Fibroblast of the conjunctiva (primary cell): ENCODE measurements around the gene SRRM2.
A peak's percentile ranks its signal among the peaks of the same experiment; 100 is the strongest.

Experiments
- DNase-seq: peaks from one replicate; pipeline ENCODE4 v3.0.0-alpha.2; 2010; ENCODE audit warnings: low read depth

Gene SRRM2

DNA sequence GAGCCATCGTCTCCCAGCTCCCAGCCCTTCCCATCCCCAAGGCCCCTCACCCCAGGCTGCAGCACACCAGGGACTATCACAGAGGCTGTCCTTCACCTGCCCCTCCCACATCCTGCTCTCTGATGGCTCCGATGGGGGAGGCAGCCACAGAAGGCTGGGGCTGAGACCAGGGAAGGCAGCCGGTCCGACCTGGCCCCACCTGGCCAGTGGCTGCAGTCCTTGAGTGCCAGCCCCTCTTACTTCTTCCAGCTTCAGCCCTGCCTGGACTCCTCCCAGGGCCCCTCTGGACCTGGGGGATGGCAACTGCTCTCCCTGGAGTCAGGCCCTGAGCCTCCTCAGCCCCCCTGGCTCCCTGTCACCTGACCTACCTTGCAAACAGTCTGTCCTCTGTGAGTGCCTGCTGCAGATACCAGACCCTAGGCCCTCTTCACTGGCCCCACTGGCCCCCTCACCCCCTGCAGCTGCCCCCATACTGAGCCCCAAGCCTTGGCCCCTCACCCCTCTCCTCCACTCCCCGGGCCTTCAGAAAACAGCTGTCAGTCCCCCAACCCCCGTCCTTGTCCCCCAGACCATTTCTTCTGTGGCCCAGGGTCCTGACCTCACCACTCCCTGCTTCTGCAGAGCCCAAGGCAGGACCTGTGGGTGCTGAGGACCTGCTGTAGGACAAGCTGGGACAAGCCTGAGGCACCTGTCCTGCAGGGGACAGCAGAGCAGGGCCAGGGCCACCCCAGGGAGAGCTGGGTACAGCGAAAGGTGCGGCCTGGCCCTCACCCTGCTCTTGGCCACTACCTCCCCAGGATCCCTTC is 12.6 kb upstream of the SRRM2 start:
- DNase-seq, result no peak

DNA sequence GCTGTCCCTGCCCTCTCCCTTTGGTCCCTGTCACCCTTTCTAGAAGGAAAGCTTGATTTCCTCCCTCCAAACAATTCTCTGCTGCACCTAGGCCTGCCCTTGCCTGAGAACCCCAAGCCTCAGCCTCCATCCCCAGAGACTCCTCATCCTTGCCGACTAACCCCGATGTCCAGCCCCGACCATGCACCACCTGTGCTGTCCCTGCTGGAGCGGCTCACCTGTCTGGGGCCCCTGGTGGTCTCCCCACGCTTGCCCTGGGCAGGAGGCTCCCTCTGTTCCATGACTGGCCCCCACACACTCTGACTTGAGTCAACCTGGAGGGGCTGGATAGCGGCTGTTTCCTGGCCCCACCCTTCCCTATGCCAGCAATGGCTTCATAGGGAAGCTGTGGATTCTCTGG is 12.0 kb upstream of the SRRM2 start:
- DNase-seq, result no peak

DNA sequence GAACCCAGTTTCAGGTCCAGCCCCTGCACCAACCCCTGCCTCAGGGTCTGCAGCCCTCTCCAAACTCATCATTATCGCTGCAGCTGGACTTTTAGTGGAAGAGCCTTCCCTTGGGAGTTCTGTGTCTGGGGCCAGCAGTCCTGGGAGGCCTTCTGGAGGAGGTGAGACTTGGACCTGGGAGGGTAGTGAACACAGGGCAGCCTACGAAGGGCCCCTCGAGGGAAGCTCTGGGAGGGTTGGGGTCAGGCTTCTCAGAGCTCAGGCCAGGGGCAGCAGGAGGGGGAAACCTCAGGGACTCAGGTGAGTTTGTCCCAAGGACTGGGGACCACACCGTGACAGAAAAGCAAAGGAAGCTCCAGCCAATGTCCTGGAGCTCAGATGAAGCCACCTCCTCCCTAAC is 11.3 kb upstream of the SRRM2 start:
- DNase-seq, result no peak

DNA sequence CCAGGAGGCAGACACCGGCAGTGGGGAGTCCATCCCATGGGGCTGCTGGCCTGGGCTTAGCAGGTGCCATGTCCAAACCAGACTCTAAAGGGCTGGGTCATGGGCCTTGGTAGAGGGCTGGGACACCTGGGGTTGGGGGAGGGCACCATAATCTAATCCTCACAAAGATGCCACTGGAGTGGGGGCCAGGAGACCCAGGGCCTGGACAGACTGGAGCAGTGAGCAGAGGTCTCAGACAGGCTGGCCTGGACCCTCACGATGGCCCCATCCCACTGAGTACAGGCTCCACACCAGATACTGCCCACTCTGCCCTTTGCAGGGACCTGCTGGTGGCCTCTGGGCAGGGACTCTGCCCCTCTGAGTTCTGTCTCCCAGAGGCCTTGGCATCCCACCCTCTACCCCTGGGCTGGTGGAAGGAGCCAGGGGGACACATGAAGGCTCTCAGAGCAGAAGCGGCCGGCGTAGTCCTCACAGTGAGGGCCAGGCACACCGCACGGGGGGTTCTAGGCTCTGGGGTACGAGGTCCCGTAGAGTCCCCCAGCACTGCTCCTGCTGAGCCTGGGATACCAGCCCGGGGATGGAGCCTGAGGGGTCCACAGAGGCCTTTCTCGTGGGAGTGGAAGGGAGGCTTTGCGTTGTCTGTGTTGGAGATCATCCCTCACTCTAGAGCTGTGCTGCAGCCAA is 10.0 kb upstream of the SRRM2 start:
- no peak for DNase-seq

DNA sequence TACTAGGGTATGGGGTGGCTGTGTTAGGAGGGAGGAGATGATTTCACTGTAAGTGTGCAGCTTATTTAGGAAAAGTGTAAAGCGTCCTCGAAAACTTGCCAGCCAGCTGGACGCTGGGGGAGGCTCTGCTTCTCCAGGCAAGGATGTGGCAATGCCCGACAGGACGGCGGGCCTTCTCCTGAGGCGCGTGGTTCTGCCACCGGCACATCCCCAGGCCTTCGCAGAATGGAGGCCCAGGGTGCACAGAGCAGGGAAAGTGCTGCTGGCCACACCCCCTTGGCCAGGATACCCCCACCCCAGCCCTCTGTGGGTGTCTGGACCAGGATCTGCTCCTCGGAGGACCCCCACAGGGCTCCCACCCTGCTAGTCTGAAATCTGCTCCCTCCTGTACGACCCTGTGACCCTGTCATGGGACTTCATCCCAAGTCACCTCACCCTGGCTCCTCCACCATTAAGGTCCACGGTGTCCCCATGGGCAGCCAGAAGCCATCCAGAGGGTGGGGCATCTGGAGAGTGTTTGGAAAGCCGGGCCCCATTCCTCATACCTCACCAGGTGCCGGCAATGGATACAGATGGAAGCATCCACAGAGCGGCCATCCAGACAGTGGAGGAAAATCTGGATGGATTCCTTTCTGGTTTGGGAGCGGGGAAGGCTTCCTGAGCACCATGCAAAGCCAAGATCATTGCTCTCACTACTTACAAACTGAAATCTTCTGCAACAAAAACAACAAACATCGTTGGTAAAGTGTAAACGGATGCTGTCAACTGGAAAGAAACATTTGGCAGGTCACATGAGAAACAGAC is 9.2 kb upstream of the SRRM2 start:
- no peak for DNase-seq

DNA sequence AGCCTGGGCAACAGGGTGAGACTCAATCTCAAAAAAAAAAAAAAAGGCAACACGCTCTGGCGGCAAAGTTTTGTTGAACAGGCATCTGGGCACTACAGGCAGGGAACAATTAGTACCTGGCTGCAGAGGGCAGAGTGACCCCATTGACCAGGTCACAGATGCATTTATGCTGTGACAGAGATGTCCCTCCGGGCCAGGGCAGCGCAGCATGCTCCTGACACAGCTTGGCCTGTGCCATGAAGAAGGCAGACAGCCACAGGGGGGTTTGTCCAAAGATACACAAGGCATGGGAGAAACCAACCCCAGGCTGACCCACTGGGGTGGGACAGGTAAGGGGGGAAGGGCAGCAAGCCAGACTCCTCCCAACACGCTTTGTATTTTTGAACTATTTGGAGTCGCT is 7.7 kb upstream of the SRRM2 start:
- no peak for DNase-seq

DNA sequence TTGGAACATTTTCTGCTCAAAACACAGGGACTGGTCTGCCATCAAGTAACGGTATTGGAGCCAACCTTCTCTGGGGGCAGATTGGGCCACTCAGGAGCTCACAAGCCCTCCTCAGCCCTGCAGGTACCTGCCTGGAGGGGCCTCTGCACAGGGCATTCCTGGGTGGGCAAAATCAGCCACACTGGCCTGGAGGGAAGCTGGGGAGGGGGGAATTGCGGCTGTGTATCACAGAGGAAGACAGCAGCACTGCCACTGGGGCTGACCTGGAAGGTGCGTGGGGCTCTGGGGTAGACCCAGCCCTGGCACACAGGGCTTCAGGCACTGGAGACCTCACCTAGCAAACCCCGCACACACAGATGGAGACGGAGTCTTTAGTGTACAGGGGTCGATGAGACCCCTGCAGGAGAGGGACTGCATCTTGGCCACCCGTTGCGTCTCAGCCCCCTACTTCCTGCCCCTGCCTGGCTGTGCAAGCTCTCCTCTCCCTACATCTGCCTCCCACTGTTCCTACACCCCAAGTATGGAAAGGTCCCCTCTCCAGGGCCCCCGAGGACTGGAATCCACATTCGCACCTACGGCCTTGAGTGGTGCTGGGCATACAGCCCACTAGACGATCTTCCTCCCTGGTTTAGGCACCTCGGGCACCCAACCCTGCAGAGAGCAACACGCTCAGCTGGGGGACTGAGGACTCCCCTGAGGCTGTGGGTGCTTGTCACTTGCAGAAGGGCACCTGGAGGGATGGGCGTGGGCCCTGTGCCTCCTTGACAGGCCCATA is 7.1 kb upstream of the SRRM2 start:
- DNase-seq, result no peak

DNA sequence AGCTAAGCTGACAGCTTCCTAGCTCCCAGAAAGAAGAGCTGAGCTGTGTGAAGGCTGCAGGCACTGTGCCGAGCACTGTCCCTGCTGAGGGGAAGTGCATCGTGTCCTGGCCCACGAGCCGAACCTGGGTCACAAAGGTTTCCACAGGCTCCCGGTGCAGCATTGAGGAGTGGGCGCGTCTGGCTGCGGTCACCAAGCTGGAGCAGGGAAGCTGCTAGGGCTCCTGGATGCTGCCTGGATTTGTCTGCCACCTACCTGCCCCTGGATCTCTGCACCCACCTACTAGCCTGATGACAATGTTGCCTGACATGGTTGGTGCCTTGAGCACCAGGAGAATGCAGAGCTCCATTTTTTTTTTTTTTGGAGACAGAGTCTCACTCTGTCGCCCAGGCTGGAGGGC is 6.5 kb upstream of the SRRM2 start:
- no peak for DNase-seq

DNA sequence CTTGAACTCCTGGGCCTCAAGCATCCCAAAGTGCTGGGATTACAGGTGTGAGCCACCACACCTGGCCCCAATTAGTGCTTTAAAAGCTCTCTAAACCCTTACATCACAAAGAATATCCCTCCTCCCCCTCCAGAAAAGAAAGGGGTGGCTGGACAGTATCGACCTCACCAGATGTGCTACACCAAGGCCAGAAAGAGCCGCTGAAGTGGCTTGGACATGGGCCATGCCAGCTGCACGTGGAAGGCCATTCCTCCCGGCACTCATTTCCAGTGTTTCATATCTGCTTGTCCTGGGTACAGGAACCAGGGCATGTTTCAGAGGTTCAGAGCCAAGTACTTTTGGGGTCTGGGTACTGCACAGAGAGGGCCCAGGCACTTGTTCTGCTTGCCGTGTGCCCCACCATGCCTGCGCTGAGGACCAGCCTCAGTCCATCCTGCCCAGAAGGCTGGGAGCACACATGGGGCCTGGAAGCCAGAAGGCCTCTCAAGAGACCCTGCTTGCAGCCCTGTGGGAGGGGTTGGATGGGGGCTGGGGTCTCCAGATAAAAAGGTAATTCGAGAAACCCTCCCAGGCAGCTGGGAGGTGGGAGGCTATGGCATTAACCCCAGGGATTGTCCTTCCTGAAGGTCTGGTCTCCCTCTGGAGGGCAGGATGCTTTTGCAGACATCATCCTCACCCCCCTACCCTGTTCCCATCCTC is 3.5 kb upstream of the SRRM2 start:
- DNase-seq, result no peak

DNA sequence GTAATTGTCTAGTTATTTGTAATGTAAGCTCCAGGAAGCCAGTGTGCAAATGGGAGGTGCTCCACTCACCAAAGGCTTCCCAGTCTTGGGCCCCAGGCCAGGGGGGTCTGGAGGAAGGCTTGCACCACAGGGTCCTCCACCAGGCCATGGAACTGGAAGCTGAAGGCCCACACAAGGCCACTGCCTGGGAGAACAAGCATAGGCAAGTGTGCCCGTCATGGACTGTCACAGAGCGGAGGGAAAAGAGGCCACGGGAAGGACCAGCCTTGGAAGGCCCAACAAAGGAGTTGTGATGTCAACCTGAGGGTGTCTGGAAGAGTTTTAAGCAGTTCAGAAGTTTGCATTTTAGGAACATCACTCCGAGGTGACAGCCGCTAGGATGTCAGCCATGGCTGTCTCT is 3.0 kb upstream of the SRRM2 start:
- DNase-seq, result no peak

DNA sequence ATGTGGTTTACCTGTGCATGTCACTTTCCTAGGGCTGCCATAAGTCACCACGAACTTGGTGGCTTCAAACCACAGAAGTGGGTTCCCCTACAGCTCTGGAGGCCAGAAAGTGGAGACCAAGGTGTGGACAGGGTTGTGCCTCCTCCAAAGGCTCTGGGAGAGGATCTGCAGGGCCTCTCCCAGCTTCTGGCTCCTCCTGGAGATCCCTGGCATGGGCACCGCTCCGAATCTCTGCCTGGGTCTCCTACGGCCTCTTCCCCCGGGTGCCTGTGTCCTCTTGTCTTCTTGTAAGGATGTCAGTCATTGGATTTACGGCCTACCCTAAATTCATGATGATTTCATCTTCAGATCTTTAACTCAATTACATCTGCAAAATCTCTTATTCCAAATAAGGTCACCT is 2.5 kb upstream of the SRRM2 start:
- DNase-seq, result no peak

DNA sequence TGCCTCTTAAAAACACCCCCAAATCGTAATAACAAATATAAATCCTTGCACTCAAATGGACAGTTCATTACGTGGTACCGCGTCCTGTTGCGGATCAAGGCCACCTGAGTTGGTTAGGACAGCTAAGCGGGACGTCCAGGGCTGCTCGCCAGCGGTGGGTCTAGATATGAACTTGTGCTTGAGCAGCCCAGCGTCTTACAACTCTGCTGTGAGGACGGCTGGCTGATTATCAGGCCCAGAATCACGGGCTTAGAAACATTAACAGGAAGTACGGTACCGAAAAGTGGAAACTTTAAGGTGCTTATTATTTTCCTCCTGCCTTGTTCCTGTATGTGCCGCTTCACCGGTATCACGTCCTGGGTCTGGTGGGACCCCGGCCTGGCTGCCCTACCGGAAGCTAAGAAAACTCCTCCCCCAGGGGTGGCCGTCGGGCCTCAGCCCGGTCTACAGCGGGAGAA is 832 bp upstream of the SRRM2 start:
- DNase-seq, result no peak

DNA sequence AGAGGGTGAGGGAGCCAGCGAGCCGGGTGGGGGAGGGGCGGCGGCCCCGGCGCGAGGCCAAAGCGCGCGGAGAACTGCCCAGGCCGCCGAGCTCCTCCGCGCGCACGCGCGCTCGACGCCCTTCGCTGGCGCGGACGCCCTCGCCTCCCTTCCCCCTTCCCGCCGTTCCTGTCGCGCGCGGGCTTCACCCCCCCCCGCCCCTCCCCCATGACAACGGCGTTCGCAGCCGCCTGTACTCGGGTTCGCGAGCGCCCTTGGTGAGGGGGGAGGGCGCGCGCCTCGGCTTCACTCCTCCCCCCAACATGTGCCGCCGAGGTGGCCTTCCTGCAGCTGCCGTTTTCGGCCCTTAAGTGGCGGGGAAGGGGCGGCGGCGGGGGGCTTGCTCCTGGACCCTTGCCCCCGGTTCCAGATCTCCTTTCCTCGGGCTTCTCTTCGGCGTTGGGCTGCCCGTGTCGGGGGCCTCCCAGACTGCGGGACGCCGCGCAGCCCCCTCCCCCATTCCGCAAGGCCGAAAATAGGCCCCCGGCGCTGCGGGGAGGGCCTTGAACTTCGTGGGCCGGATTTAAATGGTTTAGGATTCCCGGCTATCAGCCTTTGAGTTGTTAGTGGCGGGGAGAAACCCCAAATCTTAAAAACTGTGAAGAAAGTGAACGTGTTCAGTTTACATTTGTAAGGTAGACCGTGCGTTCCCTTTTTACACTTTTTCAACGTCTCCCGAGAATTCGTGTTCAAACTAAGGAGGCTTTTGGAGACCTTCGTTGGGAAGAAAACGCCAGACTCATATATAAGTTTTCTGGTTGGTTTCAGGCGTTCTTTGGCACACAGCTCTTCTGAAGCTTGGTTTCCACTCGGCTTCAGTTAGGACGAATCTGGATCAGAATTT is 653 bp downstream of the SRRM2 start:
- DNase-seq, result peak; percentile 69

DNA sequence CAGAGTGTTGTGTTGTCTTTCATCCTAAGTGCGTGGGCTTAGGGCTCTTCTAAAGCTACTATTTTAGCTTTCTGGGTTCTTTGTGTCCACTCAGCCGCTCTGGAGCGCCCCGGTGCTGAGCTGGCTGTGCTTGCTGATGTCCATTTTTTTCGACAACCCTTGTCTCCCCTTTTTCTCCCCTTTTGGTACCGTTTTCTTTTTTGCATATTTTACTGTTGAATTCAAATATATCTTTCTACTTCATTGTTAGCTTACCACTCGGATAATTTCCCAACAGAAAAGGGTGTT is 1.2 kb downstream of the SRRM2 start:
- DNase-seq, result no peak

DNA sequence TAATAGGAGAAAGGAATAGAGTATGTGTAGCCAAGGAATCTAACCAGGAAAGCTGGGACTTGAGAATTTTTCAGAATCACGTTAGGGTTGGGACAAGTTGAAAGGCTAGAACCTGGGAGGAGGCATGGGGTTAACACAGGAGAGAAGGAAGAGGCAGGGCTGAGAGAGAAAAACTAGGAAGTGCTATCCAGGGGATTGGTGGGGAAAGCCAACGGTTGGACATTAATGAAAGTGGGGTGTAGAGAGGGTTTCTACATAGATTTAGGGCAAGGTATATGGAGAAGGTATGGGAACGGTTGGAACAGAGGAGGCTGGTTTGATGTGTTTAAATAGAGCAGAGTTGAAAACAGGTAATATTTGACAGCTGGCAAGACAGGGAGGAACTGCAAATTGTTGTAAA is 2.7 kb downstream of the SRRM2 start:
- no peak for DNase-seq

DNA sequence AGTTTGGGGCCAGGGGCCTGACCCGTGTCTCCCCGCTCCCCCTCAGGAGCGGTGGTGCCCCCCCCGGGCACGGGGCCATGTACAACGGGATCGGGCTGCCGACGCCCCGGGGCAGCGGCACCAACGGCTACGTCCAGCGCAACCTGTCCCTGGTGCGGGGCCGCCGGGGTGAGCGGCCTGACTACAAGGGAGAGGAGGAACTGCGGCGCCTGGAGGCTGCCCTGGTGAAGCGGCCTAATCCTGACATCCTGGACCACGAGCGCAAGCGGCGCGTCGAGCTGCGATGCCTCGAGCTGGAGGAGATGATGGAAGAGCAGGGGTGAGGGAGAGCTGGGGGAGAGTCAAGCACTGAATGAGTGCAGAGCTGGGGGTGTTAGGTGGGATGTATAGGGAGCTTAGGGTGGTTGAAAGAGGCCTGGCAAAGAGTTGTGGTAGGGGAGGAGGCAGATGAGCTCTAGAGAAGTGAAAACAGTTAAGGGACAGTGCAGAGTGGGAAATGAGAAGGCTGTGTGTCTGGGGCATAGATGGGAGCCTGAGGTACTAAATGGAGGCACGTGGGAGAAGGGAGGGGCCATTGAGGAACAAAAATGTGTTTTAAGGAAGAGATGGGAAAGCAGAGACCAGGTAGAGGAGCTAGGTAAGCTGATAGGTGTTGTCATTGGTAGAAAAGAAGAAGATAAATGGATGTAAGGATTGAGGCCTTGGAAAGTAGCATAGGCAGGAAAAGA is 4.0 kb downstream of the SRRM2 start:
- DNase-seq, result no peak

DNA sequence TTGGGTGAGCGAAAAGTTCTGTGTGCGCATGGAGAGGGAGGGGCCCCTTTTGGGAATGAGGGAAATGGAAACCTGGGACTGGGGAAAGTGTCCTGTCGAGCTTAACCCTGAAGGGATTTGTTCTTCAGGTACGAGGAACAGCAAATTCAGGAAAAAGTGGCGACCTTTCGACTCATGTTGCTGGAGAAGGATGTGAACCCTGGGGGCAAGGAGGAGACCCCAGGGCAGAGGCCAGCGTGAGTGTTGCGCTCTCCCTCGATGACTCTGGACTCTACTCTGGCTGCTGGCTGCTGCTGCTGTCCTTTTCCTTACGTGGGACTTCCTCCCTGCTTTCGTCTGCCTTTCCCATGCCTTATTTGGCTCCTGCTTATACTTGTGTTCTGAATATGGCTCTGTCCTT is 4.9 kb downstream of the SRRM2 start:
- no peak for DNase-seq

DNA sequence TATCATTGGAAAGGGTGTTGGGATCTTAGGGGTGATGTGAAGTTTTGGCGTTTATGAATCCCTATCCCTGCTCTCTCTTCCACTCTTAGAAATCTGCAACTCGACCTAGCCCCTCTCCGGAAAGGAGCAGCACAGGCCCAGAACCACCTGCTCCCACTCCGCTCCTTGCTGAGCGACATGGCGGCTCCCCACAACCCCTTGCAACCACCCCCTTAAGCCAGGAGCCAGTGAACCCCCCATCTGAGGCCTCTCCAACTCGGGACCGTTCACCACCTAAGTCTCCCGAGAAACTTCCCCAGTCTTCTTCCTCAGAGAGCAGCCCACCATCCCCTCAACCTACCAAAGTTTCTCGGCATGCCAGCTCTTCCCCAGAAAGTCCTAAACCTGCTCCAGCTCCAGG is 9.0 kb downstream of the SRRM2 start:
- DNase-seq, result no peak

DNA sequence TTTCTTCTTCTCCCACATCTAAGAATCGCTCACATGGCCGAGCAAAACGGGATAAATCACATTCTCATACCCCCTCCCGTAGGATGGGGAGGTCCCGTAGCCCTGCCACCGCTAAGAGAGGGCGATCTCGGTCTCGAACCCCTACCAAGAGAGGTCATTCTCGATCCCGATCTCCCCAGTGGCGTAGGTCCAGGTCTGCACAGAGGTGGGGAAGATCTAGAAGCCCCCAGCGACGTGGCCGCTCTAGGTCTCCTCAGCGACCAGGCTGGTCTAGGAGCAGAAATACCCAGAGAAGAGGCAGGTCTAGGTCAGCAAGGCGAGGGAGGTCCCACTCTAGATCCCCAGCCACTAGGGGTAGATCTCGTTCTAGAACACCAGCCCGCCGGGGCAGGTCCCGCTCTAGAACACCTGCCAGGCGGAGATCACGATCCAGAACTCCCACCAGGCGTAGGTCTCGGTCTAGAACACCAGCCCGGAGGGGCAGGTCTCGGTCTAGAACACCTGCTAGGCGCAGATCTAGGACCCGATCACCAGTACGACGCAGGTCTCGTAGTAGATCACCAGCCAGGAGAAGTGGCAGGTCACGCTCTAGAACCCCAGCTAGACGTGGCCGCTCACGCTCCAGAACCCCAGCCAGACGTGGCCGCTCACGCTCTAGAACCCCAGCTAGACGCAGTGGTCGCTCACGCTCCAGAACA is 9.6 kb downstream of the SRRM2 start:
- DNase-seq, result no peak
